CD4-positive, alpha-beta T cell treated with Interleukin-15 for 4 hours (primary cell): ENCODE measurements around the gene SOX21.
"Not testable (repeated sequence)": the region's sequence is repeated elsewhere in the genome, so short reads cannot be mapped to it uniquely, and the experiment has no call there.

Source experiments
- DNase-seq: peaks from one replicate; pipeline ENCODE4 v3.0.0-alpha.2; 2020; ENCODE audit warnings: low spot score

Gene SOX21

DNA sequence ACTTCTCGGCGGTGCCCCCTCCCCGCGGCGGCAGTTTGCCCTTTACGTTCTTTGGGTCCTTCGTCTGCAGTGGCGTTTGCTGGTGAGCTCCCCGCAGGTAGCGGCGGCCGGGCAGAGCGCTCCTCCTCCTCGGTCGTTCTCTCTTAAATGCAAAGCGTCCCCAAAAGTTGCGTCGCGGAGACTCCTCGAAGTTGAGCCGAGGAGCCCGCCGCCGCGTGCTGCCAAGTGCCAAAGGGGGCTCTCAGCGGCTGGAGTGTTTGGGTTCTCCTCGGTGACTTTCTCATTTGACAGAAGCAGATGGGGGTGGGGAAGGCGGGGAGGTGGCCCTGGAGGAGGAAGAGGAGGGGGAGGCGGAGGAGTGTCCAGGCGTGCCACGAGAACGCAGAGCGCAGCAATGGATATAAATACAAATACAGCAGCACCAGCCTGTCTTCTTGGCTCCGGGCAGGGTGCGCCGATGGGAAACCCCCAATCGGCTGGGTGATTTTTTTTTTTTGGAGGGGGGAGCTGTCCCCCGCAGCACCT, at the start of gene SOX21:
SOX21 (minus strand) TSS at position 259 of the 525 bp plus-strand sequence. CDS start 496 bp downstream, outside the sequence.
- no peak for DNase-seq

DNA sequence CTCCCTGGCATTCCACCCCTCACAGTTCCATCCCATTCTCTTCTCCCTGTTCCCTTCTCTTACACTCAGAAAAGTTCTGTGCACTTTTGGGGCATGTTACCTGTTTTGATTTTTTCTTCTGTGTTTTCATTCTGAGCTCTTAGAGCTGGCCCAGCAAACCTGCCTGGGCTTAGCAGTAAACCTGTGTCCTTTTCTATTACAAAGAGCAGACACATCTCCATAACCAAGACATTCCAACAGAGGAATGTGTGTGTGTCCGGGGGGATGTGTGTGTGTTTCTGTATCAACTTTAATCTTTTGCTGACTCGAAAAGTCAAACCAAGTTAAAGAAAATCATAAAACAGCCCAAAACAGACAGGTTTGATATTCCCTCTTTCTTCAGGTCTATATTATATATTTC, 49.1 kb upstream of the SOX21 start:
- DNase-seq, result no peak

DNA sequence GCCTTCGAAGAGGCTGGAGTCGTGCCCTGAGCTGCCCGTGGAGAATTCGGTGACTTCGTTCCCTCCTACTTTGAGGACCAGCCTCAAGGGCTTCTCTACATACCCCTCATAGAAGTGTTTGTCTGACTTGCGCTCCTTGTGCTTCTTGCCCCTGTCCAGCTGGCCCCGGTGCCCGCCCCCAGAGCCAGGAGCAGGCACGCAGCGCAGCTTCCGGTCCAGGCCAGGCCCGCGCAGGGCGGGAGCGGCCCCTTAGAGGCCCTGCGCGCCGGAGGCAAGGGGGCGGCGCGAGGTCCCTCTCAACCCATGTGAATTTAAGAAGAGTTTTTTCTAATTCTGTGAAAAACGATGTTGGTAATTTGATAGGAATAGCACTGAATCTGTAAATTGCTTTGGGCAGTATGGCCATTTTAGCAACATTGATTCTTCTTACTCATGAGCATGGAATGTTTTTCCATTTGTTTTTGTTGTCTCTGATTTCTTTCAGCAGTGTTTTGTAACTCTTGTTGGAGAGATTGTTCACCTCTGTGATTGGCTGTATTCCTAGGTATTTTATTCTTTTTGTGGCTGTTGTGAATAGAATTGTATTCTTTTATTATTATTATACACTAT, 46.9 kb upstream of the SOX21 start:
- DNase-seq, result no peak

DNA sequence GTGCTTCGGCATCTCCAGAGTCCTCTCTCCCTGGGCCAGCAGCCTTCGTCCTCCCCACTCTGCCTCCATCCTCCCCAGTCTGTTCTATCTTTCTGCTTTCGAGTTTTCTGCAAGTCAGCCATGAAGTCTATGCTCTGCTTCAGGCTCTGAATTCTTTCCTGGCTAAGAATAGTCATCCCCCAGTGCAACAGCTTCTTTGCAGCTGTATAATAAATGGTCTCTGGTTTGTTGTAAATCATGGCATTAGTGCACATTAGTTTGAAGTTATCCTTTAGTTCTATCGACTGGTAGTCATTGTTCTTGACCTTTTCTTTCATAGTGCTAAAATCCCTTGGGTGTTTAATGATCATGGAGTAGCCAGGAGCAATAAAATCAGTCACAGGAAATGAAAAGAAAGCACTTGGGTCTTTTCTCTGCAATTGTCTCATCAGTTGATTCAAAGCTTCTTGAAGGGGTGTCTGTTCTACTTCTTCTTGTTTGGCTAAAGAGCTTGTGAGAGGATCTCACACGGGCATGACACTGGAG, 46.2 kb upstream of the SOX21 start:
- no peak for DNase-seq

DNA sequence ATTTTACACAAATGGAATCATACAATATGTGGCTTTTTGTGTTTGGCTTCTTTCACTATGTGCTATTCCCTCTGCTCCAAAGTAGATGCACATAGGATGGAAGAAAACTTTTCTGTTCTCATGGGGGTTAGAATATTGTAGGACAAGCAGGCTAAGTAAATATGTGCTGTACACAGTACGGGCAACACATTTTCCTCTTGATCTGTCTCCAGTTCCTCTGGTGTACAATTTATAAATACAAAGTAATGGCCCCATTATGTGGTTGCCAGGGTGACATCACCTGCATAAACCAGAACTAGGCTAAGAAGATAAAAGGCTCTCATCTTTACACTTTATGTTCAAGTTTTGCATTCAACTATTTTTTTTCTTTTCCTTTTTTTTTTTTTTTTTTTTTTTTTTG, 41.0 kb upstream of the SOX21 start:
- DNase-seq, result no peak

DNA sequence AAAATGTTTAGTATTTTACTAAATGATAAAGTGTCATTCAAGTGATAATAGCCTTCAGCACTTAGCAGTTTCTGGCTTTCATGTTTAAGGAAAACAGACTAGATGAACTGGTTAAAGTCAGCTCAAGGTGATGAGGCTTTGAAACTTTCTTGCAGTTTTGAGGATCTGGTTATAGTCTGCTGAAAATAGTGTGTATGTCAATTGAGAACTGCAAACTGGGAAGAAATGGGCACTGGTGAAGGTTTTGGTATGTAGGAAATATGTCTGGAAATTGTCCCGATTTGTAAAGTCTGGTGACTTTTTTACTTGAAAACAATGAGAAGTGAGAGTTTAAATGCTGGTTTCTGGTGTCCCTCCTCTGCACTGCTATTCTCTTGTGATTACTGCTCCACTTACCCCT, 36.8 kb upstream of the SOX21 start:
- DNase-seq, result no peak

DNA sequence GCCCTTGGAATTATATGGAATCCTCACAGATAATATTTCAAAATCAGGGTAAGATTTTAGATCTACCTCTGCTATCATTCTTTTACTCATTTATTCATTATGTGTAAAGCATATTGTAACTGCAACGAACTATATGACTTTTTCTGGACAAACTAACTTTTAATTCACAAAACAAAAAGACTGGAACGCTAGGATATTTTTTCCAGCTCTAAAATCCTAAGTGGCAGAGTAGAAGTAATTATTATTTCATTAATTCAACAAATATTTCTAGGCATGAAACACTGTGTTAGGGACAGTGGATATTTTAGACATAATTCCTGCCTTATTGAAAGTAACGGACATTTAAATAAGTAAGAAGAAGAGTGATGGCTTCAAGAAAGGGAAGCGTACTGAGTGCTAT, 26.9 kb upstream of the SOX21 start:
- no peak for DNase-seq

DNA sequence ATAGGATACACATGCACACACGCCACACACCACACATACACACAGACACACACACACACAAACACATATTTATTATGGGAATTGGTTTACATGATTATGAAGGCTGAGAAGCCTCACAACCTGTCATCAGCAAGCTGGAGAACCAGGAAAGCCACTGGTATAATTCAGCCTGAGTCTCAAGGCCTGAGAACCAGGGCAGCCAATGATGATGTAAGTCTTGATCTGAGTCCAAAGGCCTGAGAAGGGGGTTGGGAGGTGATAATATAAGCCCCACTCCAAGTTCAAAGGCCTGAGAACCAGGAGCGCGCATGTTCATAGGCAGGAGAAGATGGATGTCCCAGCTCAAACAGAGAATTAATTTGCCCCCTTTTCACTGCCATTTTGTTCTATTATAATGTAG, 18.7 kb upstream of the SOX21 start:
- DNase-seq, result no peak

DNA sequence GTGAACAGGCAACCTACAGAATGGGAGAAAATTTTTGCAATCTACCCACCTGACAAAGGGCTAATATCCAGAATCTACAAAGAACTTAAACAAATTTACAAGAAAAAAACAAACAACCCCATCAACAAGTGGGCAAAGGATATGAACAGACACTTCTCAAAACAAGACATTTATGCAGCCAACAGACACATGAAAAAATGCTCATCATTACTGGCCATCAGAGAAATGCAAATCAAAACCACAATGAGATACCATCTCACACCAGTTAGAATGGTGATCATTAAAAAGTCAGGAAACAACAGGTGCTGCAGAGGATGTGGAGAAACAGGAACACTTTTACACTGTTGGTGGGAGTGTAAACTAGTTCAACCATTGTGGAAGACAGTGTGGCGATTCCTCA, 17.6 kb upstream of the SOX21 start:
- not testable (repeated sequence) for DNase-seq

DNA sequence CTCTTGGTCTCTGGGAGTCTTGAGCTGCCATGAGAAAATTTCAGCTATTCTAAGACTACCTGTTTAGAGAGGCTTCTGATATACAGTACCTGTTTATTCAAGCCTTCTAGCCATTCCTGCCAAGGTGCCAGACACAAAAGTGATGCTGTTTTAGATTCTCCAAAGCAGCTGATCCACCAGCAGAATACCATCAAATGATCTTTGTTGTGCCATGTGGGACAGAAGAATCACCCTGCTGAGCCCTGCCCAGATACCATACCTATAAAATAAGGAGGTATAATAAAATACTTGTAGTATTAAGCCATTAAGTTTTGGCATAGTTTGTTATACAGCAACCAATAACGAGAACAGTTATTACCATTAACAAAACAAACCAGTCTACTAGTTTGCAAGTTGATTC, 14.1 kb upstream of the SOX21 start:
- DNase-seq, result no peak

DNA sequence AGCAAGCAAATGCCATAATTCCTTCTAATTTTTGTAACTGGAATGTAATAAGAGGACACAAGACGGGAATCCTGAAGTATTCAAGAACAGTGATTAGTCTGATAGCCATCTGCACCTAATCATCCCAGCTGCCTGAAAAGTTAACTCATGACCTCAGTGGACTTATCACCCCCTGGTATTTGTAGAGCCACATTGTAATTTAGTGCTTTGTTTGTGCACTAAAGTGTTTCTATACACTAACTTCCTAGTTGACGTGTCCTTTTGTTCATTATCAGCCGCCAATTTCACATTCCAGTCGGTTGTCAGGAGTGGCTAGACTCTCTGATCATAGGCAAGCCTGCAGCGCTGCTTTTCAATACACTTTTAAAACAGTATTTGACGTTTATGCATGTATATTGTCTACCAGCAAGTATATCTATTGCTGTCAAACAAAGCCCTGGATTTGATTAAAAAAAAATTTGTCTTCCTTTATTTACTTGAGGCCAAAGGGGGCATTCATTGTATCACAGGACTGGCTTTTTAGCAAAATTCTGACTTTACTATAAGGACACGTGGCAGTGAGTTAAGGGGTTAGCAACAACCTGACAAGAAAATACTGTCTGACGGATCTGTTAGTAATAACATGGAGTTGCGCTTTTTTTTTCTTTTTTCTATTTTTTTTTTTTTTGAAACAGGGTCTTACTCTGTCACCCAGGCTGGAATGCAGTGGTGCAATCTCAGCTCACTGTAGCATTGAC, 10.4 kb upstream of the SOX21 start:
- DNase-seq, result no peak

DNA sequence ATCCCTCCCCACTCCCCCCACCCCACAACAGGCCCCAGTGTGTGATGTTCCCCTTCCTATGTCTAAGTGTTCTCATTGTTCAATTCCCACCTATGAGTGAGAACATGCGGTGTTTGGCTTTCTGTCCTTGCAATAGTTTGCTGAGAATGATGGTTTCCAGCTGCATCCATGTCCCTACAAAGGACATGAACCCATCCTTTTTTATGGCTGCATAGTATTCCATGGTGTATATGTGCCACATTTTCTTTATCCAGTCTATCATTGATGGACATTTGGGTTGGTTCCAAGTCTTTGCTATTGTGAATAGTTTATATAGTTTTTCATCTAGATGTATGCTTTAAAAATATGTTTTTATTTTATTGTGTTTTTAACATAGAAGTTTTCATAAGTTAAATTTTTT, 6.4 kb upstream of the SOX21 start:
- DNase-seq, result not testable (repeated sequence)

DNA sequence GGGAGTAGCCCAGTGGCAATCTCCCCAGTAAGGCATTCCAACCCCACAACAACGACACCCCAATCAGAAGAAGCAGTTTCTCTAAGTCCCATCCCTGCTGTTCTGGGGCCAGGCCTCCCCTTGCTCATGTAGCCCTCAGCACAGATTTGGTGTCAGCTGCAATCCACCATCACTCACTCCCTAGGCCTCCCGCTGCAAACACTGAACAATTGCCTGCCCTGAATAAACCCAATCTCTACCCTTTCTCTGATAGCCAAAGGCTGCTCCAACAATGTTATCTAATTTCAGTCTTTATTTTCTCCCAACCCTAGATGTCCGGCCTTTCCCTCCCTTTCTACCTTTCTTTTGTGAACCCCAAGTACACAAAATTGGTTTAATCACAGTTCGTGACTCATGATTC, 5.6 kb upstream of the SOX21 start:
- no peak for DNase-seq

DNA sequence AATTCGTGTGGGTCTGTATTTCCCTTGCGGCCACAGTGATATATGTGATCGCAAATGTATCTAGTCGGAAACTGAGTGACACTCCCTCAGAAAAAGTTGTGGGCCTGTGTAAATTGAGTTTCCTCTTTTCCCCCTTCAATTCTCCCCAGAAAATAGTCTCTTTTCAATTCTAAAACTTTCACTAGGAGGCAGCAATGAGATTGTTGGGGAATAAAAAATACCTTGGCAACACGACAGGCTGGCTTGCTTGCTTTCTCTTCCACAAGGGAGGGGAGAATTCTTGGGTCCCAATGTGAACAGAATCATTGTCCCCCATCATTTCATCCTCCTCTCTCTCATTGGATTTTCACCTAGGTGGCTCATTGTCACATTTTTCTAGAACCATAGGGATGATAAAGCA, 3.7 kb upstream of the SOX21 start:
- no peak for DNase-seq

DNA sequence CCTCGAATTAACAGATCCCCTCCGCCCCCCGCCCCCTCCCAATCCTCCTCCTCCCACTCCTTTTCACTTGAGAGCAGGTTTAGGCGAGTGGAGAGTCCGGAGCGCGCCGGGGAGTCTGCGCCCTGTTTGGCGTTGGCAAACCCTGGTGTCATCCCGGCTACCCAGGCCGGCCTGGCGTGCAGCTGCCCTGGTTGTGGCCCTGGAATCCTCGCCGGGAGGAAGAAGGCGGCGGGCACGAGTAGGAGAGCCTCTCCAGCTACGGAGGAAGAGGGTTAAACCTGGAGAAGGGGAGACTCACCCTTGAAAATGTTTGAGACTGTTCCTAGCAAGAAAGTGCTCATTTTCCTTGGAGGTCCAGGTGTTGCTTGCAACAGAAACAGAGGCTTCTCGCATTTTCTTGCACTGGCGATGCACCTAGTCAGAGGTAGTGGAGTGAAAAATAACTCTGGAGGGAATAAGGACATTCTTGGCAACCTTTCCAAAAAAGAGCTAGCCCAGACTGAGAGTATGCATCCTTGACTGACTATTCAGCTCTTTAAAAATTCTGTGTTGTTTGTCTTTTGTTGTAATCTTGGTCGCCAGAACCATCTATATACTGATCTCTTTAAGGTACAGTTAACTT, 1.3 kb upstream of the SOX21 start:
- no peak for DNase-seq

DNA sequence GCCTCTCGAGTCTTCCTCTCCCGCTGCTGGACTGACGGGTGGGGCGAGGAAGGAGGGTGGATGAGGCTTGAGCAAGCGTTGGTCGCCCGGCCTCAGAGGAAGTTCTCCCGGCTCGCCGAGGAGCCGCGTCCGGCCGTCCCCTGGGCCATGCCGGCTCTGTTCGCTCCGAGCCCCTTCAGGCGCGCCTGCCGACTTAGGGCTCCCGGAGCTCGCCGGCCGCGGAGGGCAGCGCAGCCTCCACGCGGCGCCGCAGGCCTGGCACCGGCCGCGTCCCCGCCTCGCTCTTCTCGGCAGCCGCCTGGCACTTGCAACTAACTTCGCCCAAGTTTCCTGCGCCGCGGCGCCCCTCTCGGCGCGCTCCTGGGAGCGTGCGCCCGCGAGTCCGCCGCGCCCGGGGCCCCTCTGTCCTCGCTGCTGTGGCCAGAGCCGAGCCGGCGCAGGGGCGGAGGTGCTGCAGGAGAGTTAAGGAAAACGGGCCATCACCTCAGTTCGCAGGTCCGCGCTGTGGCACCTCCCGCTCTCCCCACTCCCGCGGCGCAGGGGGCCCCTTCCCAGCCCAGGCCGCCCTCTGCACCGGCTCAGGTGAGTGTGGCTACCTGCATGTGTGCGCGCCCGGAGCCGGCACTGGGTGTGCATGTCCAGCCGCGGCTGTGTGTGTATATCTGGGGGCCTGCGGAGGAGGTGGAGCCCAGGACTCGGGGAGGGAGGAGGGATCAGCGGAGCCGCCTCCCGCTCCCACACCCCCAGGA, 641 bp upstream of the SOX21 start:
- no peak for DNase-seq

DNA sequence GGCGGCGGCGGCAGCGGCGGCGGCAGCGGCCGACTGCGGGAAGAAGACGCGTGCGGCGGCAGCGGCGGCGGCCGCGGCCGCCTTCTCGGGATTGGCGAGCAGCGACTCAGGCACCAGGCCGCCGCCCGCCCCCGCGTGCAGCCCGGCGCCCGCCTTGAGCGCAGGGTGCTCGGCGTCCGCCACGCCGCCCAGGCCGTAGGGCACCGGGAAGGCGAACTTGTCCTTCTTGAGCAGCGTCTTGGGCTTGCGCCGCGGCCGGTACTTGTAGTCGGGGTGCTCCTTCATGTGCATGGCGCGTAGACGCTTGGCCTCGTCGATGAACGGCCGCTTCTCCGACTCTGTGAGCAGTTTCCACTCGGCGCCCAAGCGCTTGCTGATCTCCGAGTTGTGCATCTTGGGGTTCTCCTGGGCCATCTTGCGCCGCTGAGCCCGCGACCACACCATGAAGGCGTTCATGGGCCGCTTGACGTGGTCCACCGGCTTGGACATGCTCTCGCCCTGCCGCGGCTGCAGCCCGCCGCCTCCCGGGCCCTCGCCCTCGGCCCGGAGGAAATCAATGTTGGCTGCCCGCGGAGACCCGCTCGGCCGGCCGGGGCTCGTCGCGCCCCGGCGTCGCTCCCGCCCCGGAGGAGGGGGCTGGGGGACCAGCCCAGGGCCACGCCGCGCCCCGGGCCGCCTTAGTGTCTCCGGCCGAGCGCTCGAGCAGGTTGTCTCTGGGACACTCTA, 621 bp downstream of the SOX21 start:
- no peak for DNase-seq

DNA sequence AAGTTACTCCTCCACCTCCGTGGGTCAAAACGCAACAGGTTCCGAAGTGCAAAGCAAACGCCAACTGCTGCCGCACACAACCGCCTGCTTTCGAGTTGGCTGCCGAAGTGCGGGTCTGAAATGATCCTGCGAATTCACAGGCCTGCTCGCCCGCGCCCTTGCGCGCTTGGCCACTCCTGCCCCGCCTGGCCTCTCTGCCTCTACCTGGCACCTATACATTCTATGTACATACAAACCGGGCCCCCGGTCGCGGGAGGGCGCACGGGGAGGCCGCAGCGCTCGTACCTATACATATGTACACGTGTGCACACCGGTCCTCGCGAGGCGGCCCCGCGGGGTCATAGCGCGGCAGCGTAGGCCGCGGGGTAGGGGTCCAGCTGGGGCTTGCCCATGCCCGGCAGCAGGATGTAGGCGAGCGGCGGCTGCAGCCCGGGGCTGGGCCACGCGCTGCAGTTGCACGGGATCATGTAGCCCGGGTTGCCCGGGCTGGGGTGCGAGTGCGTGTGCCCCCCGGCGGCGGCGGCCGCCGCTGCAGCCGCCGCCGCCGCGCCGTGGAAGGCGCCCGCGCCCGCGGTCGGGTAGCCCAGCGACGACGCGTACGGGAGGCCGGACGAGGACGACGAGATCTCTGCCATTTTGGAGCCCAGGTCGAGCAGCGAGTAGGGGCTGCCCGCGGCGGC, 1.3 kb downstream of the SOX21 start:
- no peak for DNase-seq

DNA sequence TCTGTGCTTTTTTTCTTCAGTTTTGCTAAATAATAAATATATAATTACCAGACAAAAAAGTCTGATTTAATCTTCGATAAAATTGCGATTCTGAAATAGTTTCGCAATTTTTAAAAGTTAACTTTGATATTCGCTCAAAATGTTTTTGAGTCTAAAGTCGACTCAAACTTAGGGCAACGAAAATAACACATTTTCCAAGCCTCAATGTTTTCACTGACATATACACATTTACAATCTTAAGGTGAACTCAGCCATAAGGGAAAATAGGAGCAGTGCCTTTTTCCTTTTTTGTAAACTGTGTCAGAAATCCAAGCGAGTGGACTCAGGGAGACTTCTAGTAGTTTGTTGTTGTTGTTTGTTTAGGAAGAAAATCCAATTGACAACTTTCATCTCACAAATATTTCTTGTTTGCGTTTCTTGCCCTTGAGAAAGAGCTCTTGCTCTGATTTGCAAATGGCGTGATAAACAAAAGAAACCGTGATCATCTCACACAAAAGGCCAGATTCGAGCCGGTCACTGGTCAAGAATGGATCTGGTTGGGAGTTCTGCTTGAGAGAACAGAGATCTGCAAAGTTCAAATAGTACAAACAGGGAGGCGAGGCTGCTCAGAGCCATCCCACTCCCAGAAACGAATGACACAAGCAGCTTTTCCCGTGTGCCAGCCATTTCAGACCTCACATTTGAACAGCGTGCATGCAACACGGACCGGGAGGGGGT, 2.1 kb downstream of the SOX21 start:
- DNase-seq, result no peak
